Neural cell (in vitro differentiated cells): ENCODE measurements around the gene RNF44.

Experiments
- EZH2 ChIP-seq: fragments of 200-600, 300-800 bp; shearing (Covaris generic), sonication (generic); IDR thresholded peaks from 2 replicates; pipeline ENCODE4 v1.6.1; 2014; ENCODE audit warnings: antibody characterized with exemption, low read length, borderline replicate concordance, mild to moderate bottlenecking; ENCODE audit not compliant: insufficient read depth, poor library complexity, severe bottlenecking
- TF ChIP-seq, protein P1 (sequence below): IDR thresholded peaks from 2 replicates; pipeline ENCODE4 v1.6.1; 2012; ENCODE audit warnings: borderline replicate concordance
- TF ChIP-seq, protein P2 (sequence below): fragments of 450-650 bp; IDR thresholded peaks from 2 replicates; pipeline ENCODE4 v1.5.1; 2014; ENCODE audit warnings: antibody characterized with exemption, mild to moderate bottlenecking, moderate library complexity; ENCODE audit not compliant: poor library complexity, severe bottlenecking

DNA sequence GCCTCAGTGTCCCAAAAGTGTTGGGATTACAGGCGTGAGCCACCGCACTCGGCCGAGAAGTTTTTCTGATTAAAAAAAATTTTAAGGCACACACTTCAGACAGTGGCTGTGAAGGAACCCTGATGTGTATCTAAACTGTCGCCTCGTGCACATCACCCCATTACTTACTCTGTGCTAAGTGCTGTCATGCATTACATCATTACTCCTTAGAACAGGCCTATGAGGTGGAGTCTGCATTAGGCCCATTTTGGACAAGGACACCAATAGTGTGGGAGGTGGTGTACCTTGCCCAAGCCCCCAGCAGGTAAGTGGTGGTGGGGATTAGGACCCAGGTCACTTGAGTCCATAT, 8.2 kb upstream of the RNF44 start:
- TF ChIP-seq, protein P1, sequence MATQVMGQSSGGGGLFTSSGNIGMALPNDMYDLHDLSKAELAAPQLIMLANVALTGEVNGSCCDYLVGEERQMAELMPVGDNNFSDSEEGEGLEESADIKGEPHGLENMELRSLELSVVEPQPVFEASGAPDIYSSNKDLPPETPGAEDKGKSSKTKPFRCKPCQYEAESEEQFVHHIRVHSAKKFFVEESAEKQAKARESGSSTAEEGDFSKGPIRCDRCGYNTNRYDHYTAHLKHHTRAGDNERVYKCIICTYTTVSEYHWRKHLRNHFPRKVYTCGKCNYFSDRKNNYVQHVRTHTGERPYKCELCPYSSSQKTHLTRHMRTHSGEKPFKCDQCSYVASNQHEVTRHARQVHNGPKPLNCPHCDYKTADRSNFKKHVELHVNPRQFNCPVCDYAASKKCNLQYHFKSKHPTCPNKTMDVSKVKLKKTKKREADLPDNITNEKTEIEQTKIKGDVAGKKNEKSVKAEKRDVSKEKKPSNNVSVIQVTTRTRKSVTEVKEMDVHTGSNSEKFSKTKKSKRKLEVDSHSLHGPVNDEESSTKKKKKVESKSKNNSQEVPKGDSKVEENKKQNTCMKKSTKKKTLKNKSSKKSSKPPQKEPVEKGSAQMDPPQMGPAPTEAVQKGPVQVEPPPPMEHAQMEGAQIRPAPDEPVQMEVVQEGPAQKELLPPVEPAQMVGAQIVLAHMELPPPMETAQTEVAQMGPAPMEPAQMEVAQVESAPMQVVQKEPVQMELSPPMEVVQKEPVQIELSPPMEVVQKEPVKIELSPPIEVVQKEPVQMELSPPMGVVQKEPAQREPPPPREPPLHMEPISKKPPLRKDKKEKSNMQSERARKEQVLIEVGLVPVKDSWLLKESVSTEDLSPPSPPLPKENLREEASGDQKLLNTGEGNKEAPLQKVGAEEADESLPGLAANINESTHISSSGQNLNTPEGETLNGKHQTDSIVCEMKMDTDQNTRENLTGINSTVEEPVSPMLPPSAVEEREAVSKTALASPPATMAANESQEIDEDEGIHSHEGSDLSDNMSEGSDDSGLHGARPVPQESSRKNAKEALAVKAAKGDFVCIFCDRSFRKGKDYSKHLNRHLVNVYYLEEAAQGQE, result no peak
- TF ChIP-seq, protein P2, sequence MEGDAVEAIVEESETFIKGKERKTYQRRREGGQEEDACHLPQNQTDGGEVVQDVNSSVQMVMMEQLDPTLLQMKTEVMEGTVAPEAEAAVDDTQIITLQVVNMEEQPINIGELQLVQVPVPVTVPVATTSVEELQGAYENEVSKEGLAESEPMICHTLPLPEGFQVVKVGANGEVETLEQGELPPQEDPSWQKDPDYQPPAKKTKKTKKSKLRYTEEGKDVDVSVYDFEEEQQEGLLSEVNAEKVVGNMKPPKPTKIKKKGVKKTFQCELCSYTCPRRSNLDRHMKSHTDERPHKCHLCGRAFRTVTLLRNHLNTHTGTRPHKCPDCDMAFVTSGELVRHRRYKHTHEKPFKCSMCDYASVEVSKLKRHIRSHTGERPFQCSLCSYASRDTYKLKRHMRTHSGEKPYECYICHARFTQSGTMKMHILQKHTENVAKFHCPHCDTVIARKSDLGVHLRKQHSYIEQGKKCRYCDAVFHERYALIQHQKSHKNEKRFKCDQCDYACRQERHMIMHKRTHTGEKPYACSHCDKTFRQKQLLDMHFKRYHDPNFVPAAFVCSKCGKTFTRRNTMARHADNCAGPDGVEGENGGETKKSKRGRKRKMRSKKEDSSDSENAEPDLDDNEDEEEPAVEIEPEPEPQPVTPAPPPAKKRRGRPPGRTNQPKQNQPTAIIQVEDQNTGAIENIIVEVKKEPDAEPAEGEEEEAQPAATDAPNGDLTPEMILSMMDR, result no peak
- TF ChIP-seq EZH2, result no peak
